HG03039 (cell line): ENCODE data around the gene PCYT2.
"Not testable (repeated sequence)": the region's sequence is repeated elsewhere in the genome, so short reads cannot be mapped to it uniquely, and the experiment has no call there.

Experiments
- ATAC-seq: cut with Tn5 transposase; IDR thresholded peaks from one replicate; pipeline ENCODE4 v1.9.1; 2021; ENCODE audit warnings: mild to moderate bottlenecking, moderate library complexity; ENCODE audit not compliant: unreplicated experiment

Gene PCYT2

GRCh38 chr17:81911277-81911961, at the start of gene PCYT2:
PCYT2 (minus strand) TSS chr17:81911399; CDS start chr17:81911355, 44 bp downstream.
- peak; percentile 65 for ATAC-seq

- no peak for ATAC-seq
These were observed 49.1 kb upstream of the PCYT2 start for GRCh38 chr17:81960130-81960958.

GRCh38 chr17:81959362-81960129, 48.3 kb upstream of the PCYT2 start:
- ATAC-seq, result no peak

- ATAC-seq, result no peak
These were observed 47.6 kb upstream of the PCYT2 start for GRCh38 chr17:81958633-81959342.

- ATAC-seq, result no peak
These were observed 46.7 kb upstream of the PCYT2 start for GRCh38 chr17:81957691-81958432.

GRCh38 chr17:81956607-81957589, 45.7 kb upstream of the PCYT2 start:
- no peak for ATAC-seq

- ATAC-seq, result no peak
These were observed 44.8 kb upstream of the PCYT2 start for GRCh38 chr17:81955756-81956544.

- ATAC-seq, result no peak
These were observed 44.0 kb upstream of the PCYT2 start for GRCh38 chr17:81955058-81955681.

GRCh38 chr17:81954131-81955057, 43.2 kb upstream of the PCYT2 start:
- no peak for ATAC-seq

- ATAC-seq, result not testable (repeated sequence)
These were observed 42.2 kb upstream of the PCYT2 start for GRCh38 chr17:81953443-81953842.

- ATAC-seq, result no peak
These were observed 41.6 kb upstream of the PCYT2 start for GRCh38 chr17:81952792-81953228.

GRCh38 chr17:81951785-81952684, 40.8 kb upstream of the PCYT2 start:
- ATAC-seq, result no peak

GRCh38 chr17:81950501-81950900, 39.3 kb upstream of the PCYT2 start:
- no peak for ATAC-seq

GRCh38 chr17:81948635-81949378, 37.6 kb upstream of the PCYT2 start:
- no peak for ATAC-seq

- ATAC-seq, result no peak
These were observed 36.0 kb upstream of the PCYT2 start, which contains the start of gene MYADML2 for GRCh38 chr17:81947189-81947588. MYADML2 (minus strand) TSS chr17:81947233; CDS start chr17:81941741, 5,492 bp downstream.
